ENCODE results near the gene ZNF865. TPM values are rescaled to one million over a fixed set of nuclear protein-coding genes. Genes with fewer than 3 reads are reported as not detected.

Gene ZNF865
- total and polyA plus RNA-seq, 2 of the 8 experiments (the other 6 are each of a cell fraction or from before 2014, with no cell fraction given): 3.5 to 13.6 TPM

DNA sequence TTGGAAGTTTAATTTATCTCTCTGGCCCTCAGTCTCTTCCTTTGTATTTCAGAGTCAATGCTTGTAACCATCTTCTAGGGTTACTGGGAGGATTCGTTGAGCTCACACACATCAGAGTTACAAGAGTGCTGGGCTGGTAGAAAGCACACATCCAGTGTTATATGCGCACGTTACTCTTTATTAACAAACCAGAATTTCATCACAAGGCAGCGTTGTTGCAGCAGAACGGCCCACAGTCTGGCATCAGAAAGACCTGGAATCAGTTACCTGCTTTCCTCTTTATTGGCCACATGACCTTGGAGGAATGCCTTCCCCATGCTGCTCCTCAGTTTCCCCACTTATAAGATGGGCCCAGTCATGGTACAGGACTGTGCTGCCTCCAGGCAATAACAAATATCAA is 3.9 kb downstream of the ZNF865 start:
- Histone ChIP-seq H4K5ac (ENCODE audit: insufficient read length, low read depth, low read length) (no peak overlapping the region), H3K79me2 (ENCODE audit: control insufficient read depth in 1 of 2, insufficient read depth in 2 of 2, low read length in 2 of 2) (peaks cover 0 to 8% of the 10 kb centered on the region in 2 experiments; a peak in 1 of 4 replicates)
- no peak for TF ChIP-seq GABPA (IDR thresholded peaks at IDR 0.05; ENCODE audit: borderline replicate concordance, insufficient read depth, low read length)
- TF ChIP-seq GTF2F1 (IDR thresholded peaks at IDR 0.05; ENCODE audit: borderline replicate concordance, low read depth, low read length): no peak
- TF ChIP-seq, protein P1, sequence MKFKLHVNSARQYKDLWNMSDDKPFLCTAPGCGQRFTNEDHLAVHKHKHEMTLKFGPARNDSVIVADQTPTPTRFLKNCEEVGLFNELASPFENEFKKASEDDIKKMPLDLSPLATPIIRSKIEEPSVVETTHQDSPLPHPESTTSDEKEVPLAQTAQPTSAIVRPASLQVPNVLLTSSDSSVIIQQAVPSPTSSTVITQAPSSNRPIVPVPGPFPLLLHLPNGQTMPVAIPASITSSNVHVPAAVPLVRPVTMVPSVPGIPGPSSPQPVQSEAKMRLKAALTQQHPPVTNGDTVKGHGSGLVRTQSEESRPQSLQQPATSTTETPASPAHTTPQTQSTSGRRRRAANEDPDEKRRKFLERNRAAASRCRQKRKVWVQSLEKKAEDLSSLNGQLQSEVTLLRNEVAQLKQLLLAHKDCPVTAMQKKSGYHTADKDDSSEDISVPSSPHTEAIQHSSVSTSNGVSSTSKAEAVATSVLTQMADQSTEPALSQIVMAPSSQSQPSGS (IDR thresholded peaks at IDR 0.05; ENCODE audit: low read length): no peak
- no peak for TF ChIP-seq SRF (IDR thresholded peaks at IDR 0.05; ENCODE audit: low read depth, low read length)
- no peak for TF ChIP-seq KDM5A (IDR thresholded peaks at IDR 0.05; ENCODE audit: low read length)
- TF ChIP-seq SP2 (IDR thresholded peaks at IDR 0.05; ENCODE audit: low read length): no peak
- TF ChIP-seq RNF2 (IDR thresholded peaks at IDR 0.05; ENCODE audit: borderline replicate concordance, low read depth, low read length, missing control alignments, poor library complexity, severe bottlenecking): no peak
- no peak for TF ChIP-seq SIN3A (conservative IDR thresholded peaks at IDR 0.05 in 1 of 2, IDR thresholded peaks at IDR 0.05 in 1 of 2; ENCODE audit: low read depth in 1 of 2, low read length in 2 of 2)
- no peak for TF ChIP-seq YY1 (IDR thresholded peaks at IDR 0.05; ENCODE audit: low read depth, low read length)
- no peak for TF ChIP-seq TAF1 (IDR thresholded peaks at IDR 0.05; ENCODE audit: low read depth, low read length)
- TF ChIP-seq CREB1 (IDR thresholded peaks at IDR 0.05): no peak
- TF ChIP-seq JUND (IDR thresholded peaks at IDR 0.05; ENCODE audit: low read length): no peak
- TF ChIP-seq SIRT6 (IDR thresholded peaks at IDR 0.05; ENCODE audit: low read length): no peak

More for the DNA sequence above, 3.9 kb downstream of the ZNF865 start:
- H3K56ac ChIP-seq (replicated peaks; ENCODE audit: insufficient read length, low read depth, low read length): no peak overlapping the region
- H3K18ac ChIP-seq (ENCODE audit: extremely low read depth, low read length): no peak overlapping the region
- no peak overlapping the region for H3K23ac ChIP-seq (ENCODE audit: insufficient read length)
- peaks cover 4% of the 10 kb centered on the region; the same call in 1 of the 2 replicates for H3K79me1 ChIP-seq (ENCODE audit: low read depth, low read length)
- H2BK15ac ChIP-seq (ENCODE audit: low read length): no peak overlapping the region
- H3K4ac ChIP-seq (replicated peaks; ENCODE audit: insufficient read length, low read depth, low read length): no peak overlapping the region
- CTCF ChIA-PET (ENCODE audit: partially characterized antibody): no interaction called here
- no peak overlapping the region for H2BK5ac ChIP-seq (ENCODE audit: low read depth, low read length)
- H4K91ac ChIP-seq (replicated peaks; ENCODE audit: insufficient read length, low read length): no peak overlapping the region
- peaks cover 10% of the 10 kb centered on the region for H3K23me2 ChIP-seq (ENCODE audit: low read depth, low read length)
- 95% methylated on average over 5 of the region's 5 CpGs; no CpG with 5 or more reads in 1 of the 2 experiments for WGBS, 2 experiments (ENCODE audit: extremely low coverage in 1 of 2, insufficient coverage in 1 of 2, insufficient read length in 1 of 2, insufficient replicate concordance in 2 of 2, low coverage in 1 of 2, low lambda C conversion rate in 2 of 2, missing lambda C conversion rate in 1 of 2)
- H3K27me3 ChIP-seq (replicated peaks in 1 of 4; ENCODE audit: control insufficient read depth in 3 of 4, extremely low read depth in 1 of 4, insufficient read depth in 3 of 4, low read length in 3 of 4): no peaks in the 10 kb centered on the region
- H2AK5ac ChIP-seq (ENCODE audit: low read depth, low read length): no peak overlapping the region
- peaks cover 6 to 32% of the 10 kb centered on the region in 2 experiments for H4K20me1 ChIP-seq (replicated peaks in 1 of 2; ENCODE audit: control insufficient read depth in 1 of 2, insufficient read depth in 2 of 2, low read length in 2 of 2)
- H3K9me3 ChIP-seq (ENCODE audit: insufficient read depth in 2 of 2, low read depth in 1 of 2, low read length in 1 of 2): no peaks in the 10 kb centered on the region
- H3K4me1 ChIP-seq (replicated peaks in 1 of 4; ENCODE audit: control insufficient read depth in 3 of 4, insufficient read depth in 4 of 4, low read length in 3 of 4): peaks cover 0 to 7% (median 3%) of the 10 kb centered on the region in 4 experiments; a peak in 4 of 7 replicates
- no peak for DNase-seq (ENCODE audit: low read depth in 1 of 2, low spot score in 2 of 2)
- no peak overlapping the region for H3K9ac ChIP-seq (replicated peaks in 1 of 4; ENCODE audit: extremely low read depth in 1 of 4, low read depth in 3 of 4, low read length in 3 of 4)
- no peak overlapping the region for H2BK120ac ChIP-seq (replicated peaks; ENCODE audit: low read depth, low read length)
- peaks cover 0 to 6% (median 1%) of the 10 kb centered on the region in 4 experiments; a peak in 2 of 8 replicates for H3K36me3 ChIP-seq (ENCODE audit: control insufficient read depth in 2 of 4, insufficient read depth in 4 of 4, low read length in 3 of 4)
- H3K14ac ChIP-seq (ENCODE audit: insufficient read length): no peak overlapping the region
- H3K27ac ChIP-seq (ENCODE audit: low read depth, low read length): no peak overlapping the region
- H2AFZ ChIP-seq (ENCODE audit: low read length): no peak overlapping the region
- H4K8ac ChIP-seq (ENCODE audit: extremely low read depth, insufficient read depth, low read length): no peak overlapping the region
- H3K4me2 ChIP-seq (ENCODE audit: insufficient read depth in 1 of 2, low read depth in 2 of 2, low read length in 2 of 2): no peak overlapping the region
- no peak overlapping the region for H2BK20ac ChIP-seq (ENCODE audit: low read length)
- POLR2A ChIA-PET (ENCODE audit: partially characterized antibody): interaction anchor here (0.6 to 4.3 kb wide), 3 partner anchors 10 to 28 kb away, joined by 3 to 32 read pairs (median 6); partner anchors contain the start of gene FIZ1
- H3K4me3 ChIP-seq (ENCODE audit: extremely low read depth in 1 of 4, insufficient read depth in 2 of 4, low read depth in 3 of 4, low read length in 4 of 4): no peak overlapping the region
- no peak for FAIRE-seq
- no peak overlapping the region for H2BK12ac ChIP-seq (ENCODE audit: low read depth, low read length)

Measured in H1 (cell line).